ENCODE results near the gene MEPE.

GRCh38 chr4:87863486-87863885 is 30.7 kb downstream of the MEPE start:
- no peak for TF ChIP-seq POLR2A (IDR thresholded peaks at IDR 0.05; ENCODE audit: extremely low read depth, insufficient read length)
- no peak for TF ChIP-seq CTCF (IDR thresholded peaks at IDR 0.05; ENCODE audit: low read depth, low read length)

Data from NB4 (cell line).